ENCODE results near the gene RAC2. TPM values are rescaled to one million over a fixed set of nuclear protein-coding genes. Genes with fewer than 3 reads are reported as not detected.

The RAC2 gene
- total and polyA plus RNA-seq, 2 of the 8 experiments (the other 6 are each of a cell fraction or from before 2014, with no cell fraction given) = 2.3 to 4.3 TPM

DNA sequence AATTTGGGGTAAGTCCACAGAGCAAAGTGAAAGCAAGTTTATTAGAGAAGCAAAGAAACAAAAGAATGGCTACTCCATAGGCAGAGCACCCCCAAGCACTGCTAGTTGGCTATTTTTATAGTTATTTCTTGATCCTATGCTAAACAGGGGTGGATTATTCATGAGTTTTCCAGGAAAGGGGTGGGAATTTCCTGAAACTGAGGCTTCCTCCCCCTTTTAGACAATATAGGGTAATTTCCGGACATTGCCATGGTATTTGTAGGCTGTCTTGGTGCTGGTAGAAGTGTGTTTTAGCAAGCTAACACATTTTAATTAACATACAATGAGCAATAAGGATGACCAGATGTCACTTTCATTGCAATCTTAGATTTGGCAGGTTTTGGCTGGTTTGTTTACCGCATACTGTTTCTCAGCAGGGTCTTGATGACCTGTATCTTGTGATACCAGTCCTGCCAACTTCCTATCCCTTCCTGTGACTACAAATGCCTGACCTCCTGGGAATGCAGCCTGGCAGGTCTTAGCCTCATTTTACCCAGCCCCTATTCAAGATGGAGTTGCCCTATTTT is 55.1 kb downstream of the RAC2 start:
- no peak overlapping the region for H3K4ac ChIP-seq (replicated peaks; ENCODE audit: insufficient read length, low read depth, low read length)
- peak overlapping the region; percentile 66; the same call in 1 of the 2 replicates for H3K27ac ChIP-seq (ENCODE audit: low read depth, low read length)
- H2AK5ac ChIP-seq (ENCODE audit: low read depth, low read length) = no peak overlapping the region
- peaks cover 7 to 23% (median 15%) of the 10 kb centered on the region in 4 experiments for H3K4me1 ChIP-seq (replicated peaks in 1 of 4; ENCODE audit: control insufficient read depth in 3 of 4, insufficient read depth in 4 of 4, low read length in 3 of 4)
- no peak overlapping the region for H3K56ac ChIP-seq (replicated peaks; ENCODE audit: insufficient read length, low read depth, low read length)
- no peaks in the 10 kb centered on the region for H3K79me1 ChIP-seq (ENCODE audit: low read depth, low read length)
- ChIA-PET CTCF (ENCODE audit: partially characterized antibody) (interaction anchor here (1.3 to 5.8 kb wide), 2 partner anchors 8 to 11 kb away, joined by 6 to 29 read pairs; no protein-coding TSS in a partner anchor), POLR2A (ENCODE audit: partially characterized antibody) (interaction anchor here (1.1 to 2.0 kb wide), 3 partner anchors 8 to 23 kb away, joined by 3 to 14 read pairs (median 8); no protein-coding TSS in a partner anchor)
- H3K27me3 ChIP-seq (replicated peaks in 1 of 4; ENCODE audit: control insufficient read depth in 3 of 4, extremely low read depth in 1 of 4, insufficient read depth in 3 of 4, low read length in 3 of 4) = no peaks in the 10 kb centered on the region
- no peaks in the 10 kb centered on the region for H3K79me2 ChIP-seq (ENCODE audit: control insufficient read depth in 1 of 2, insufficient read depth in 2 of 2, low read length in 2 of 2)
- H2BK15ac ChIP-seq (ENCODE audit: low read length) = no peak overlapping the region
- no peak for FAIRE-seq
- H4K8ac ChIP-seq (ENCODE audit: extremely low read depth, insufficient read depth, low read length) = no peak overlapping the region
- H3K23ac ChIP-seq (ENCODE audit: insufficient read length) = no peak overlapping the region
- H4K5ac ChIP-seq (ENCODE audit: insufficient read length, low read depth, low read length) = no peak overlapping the region
- H3K4me2 ChIP-seq (ENCODE audit: insufficient read depth in 1 of 2, low read depth in 2 of 2, low read length in 2 of 2) = peak overlapping the region; percentile 65 to 73; a peak in 3 of 4 replicates
- TF ChIP-seq RFX5 (IDR thresholded peaks at IDR 0.05; ENCODE audit: borderline replicate concordance, low read depth, low read length) (no peak), TEAD4 (IDR thresholded peaks at IDR 0.05; ENCODE audit: low read depth, low read length) (0 out of 2 replicates have a peak, but pooled peaks have one; percentile 15)
- H2BK20ac ChIP-seq (ENCODE audit: low read length) = no peak overlapping the region
- no peak overlapping the region for H3K9ac ChIP-seq (replicated peaks in 1 of 4; ENCODE audit: extremely low read depth in 1 of 4, low read depth in 3 of 4, low read length in 3 of 4)
- peak overlapping the region; percentile 98 for H2BK12ac ChIP-seq (ENCODE audit: low read depth, low read length)
- peak overlapping the region; percentile 96; the same call in 1 of the 2 replicates for H2BK5ac ChIP-seq (ENCODE audit: low read depth, low read length)
- H4K20me1 ChIP-seq (replicated peaks in 1 of 2; ENCODE audit: control insufficient read depth in 1 of 2, insufficient read depth in 2 of 2, low read length in 2 of 2) = no peaks in the 10 kb centered on the region
- H3K14ac ChIP-seq (ENCODE audit: insufficient read length) = no peak overlapping the region
- peaks cover 3% of the 10 kb centered on the region; the same call in 1 of the 2 replicates for H3K23me2 ChIP-seq (ENCODE audit: low read depth, low read length)
- no peak overlapping the region for H4K91ac ChIP-seq (replicated peaks; ENCODE audit: insufficient read length, low read length)
- H3K4me3 ChIP-seq (ENCODE audit: extremely low read depth in 1 of 4, insufficient read depth in 2 of 4, low read depth in 3 of 4, low read length in 4 of 4) = peak overlapping the region in 1 of 4 experiments; percentile 53; a peak in 3 of 8 replicates
- no peak overlapping the region for H2BK120ac ChIP-seq (replicated peaks; ENCODE audit: low read depth, low read length)
- peaks cover 4 to 6% of the 10 kb centered on the region in 2 experiments; a peak in 3 of 4 replicates for H3K9me3 ChIP-seq (ENCODE audit: insufficient read depth in 2 of 2, low read depth in 1 of 2, low read length in 1 of 2)
- DNase-seq (ENCODE audit: low read depth in 1 of 2, low spot score in 2 of 2) = no peak
- 59% methylated on average over 2 of the region's 2 CpGs; no CpG with 5 or more reads in 1 of the 2 experiments for WGBS, 2 experiments (ENCODE audit: extremely low coverage in 1 of 2, insufficient coverage in 1 of 2, insufficient read length in 1 of 2, insufficient replicate concordance in 2 of 2, low coverage in 1 of 2, low lambda C conversion rate in 2 of 2, missing lambda C conversion rate in 1 of 2)
- H3K36me3 ChIP-seq (ENCODE audit: control insufficient read depth in 2 of 4, insufficient read depth in 4 of 4, low read length in 3 of 4) = peaks cover 0 to 8% (median 0%) of the 10 kb centered on the region in 4 experiments; a peak in 2 of 8 replicates
- 0 out of 2 replicates have a peak overlapping the region, but pooled peaks have one; percentile 82 for H3K18ac ChIP-seq (ENCODE audit: extremely low read depth, low read length)
- H2AFZ ChIP-seq (ENCODE audit: low read length) = no peak overlapping the region
